Measurements from ENCODE around the gene MELK. TPM values are rescaled to one million over a fixed set of nuclear protein-coding genes. Genes with fewer than 3 reads are reported as not detected.
A peak's percentile ranks its signal among the peaks of the same experiment; 100 is the strongest.

The MELK gene
- total RNA-seq, 2 experiments from 2014 or later: 47.2 to 48.1 TPM

- no peaks in the 10 kb centered on the region for H3K9me3 Mint-ChIP-seq
- H3K27ac Mint-ChIP-seq: no peak overlapping the region
- peaks cover 25% of the 10 kb centered on the region for H3K36me3 Mint-ChIP-seq
- H3K27me3 Mint-ChIP-seq: no peaks in the 10 kb centered on the region
- DNase-seq: no peak
- POLR2A ChIA-PET: interaction anchor here (0.7 kb wide), 1 partner anchor 162 kb away, joined by 6 read pairs; no protein-coding TSS in a partner anchor
- peaks cover 2% of the 10 kb centered on the region for H3K4me1 Mint-ChIP-seq
- no peak overlapping the region for H3K4me3 Mint-ChIP-seq
- ATAC-seq (ENCODE audit: low read depth): peak; percentile 45
Observed at GRCh38 chr9:36597412-36598178, 24.9 kb downstream of the MELK start.

- Mint-ChIP-seq H3K4me3 (no peak overlapping the region), H3K27ac (no peak overlapping the region), H3K9me3 (no peaks in the 10 kb centered on the region), H3K36me3 (peaks cover 27% of the 10 kb centered on the region), H3K4me1 (peaks cover 4% of the 10 kb centered on the region), H3K27me3 (no peaks in the 10 kb centered on the region)
- POLR2A ChIA-PET: interaction anchor here (0.7 kb wide), 1 partner anchor 161 kb away, joined by 6 read pairs; no protein-coding TSS in a partner anchor
- ATAC-seq (ENCODE audit: low read depth) (no peak), DNase-seq (no peak)
Observed at GRCh38 chr9:36598273-36598672, 25.6 kb downstream of the MELK start.

GRCh38 chr9:36603006-36603405 is 30.3 kb downstream of the MELK start:
- Mint-ChIP-seq H3K4me3 (no peak overlapping the region), H3K9me3 (no peaks in the 10 kb centered on the region), H3K27ac (peak overlapping the region; percentile 19), H3K36me3 (peaks cover 42% of the 10 kb centered on the region), H3K27me3 (no peaks in the 10 kb centered on the region), H3K4me1 (peaks cover 4% of the 10 kb centered on the region)
- DNase-seq (no peak), ATAC-seq (ENCODE audit: low read depth) (no peak)
- POLR2A ChIA-PET: no interaction called here

GRCh38 chr9:36609306-36609705 is 36.6 kb downstream of the MELK start:
- H3K27me3 Mint-ChIP-seq: no peaks in the 10 kb centered on the region
- H3K36me3 Mint-ChIP-seq: peaks cover 55% of the 10 kb centered on the region
- no peak for DNase-seq
- POLR2A ChIA-PET: no interaction called here
- H3K9me3 Mint-ChIP-seq: no peaks in the 10 kb centered on the region
- peaks cover 6% of the 10 kb centered on the region for H3K4me1 Mint-ChIP-seq
- no peak for ATAC-seq (ENCODE audit: low read depth)
- H3K27ac Mint-ChIP-seq: no peak overlapping the region
- no peak overlapping the region for H3K4me3 Mint-ChIP-seq

- POLR2A ChIA-PET: no interaction called here
Observed at GRCh38 chr9:36622121-36622520, 49.4 kb downstream of the MELK start.

GRCh38 chr9:36623280-36623679 is 50.6 kb downstream of the MELK start:
- Mint-ChIP-seq H3K36me3 (peaks cover 11% of the 10 kb centered on the region), H3K27ac (no peak overlapping the region), H3K4me1 (peaks cover 4% of the 10 kb centered on the region), H3K9me3 (no peaks in the 10 kb centered on the region), H3K27me3 (no peaks in the 10 kb centered on the region), H3K4me3 (no peak overlapping the region)
- ATAC-seq (ENCODE audit: low read depth): no peak
- DNase-seq: no peak
- POLR2A ChIA-PET: no interaction called here

More at GRCh38 chr9:36622121-36622520, 49.4 kb downstream of the MELK start:
- ATAC-seq (ENCODE audit: low read depth) (no peak), DNase-seq (no peak)
- Mint-ChIP-seq H3K36me3 (peaks cover 13% of the 10 kb centered on the region), H3K4me1 (peaks cover 4% of the 10 kb centered on the region), H3K4me3 (no peak overlapping the region), H3K27ac (no peak overlapping the region), H3K9me3 (no peaks in the 10 kb centered on the region), H3K27me3 (no peaks in the 10 kb centered on the region)

- ATAC-seq (ENCODE audit: low read depth): no peak
- Mint-ChIP-seq H3K4me1 (peaks cover 3% of the 10 kb centered on the region), H3K9me3 (no peaks in the 10 kb centered on the region), H3K27me3 (no peaks in the 10 kb centered on the region), H3K4me3 (no peak overlapping the region), H3K27ac (no peak overlapping the region), H3K36me3 (peaks cover 16% of the 10 kb centered on the region)
- POLR2A ChIA-PET: interaction anchor here (0.8 kb wide), 1 partner anchor 141 kb away, joined by 3 read pairs; no protein-coding TSS in a partner anchor
- DNase-seq: no peak
Observed at GRCh38 chr9:36625006-36625615, 52.4 kb downstream of the MELK start.

GRCh38 chr9:36632892-36633291 is 60.2 kb downstream of the MELK start:
- peaks cover 5% of the 10 kb centered on the region for H3K4me1 Mint-ChIP-seq
- no peak for DNase-seq
- peaks cover 22% of the 10 kb centered on the region for H3K36me3 Mint-ChIP-seq
- no peaks in the 10 kb centered on the region for H3K9me3 Mint-ChIP-seq
- POLR2A ChIA-PET: no interaction called here
- ATAC-seq (ENCODE audit: low read depth): no peak
- no peak overlapping the region for H3K4me3 Mint-ChIP-seq
- H3K27ac Mint-ChIP-seq: no peak overlapping the region
- no peaks in the 10 kb centered on the region for H3K27me3 Mint-ChIP-seq

- no peak overlapping the region for H3K4me3 Mint-ChIP-seq
- no peaks in the 10 kb centered on the region for H3K9me3 Mint-ChIP-seq
- no peak for ATAC-seq (ENCODE audit: low read depth)
- peaks cover 31% of the 10 kb centered on the region for H3K36me3 Mint-ChIP-seq
- H3K27ac Mint-ChIP-seq: no peak overlapping the region
- no peaks in the 10 kb centered on the region for H3K27me3 Mint-ChIP-seq
- no peak for DNase-seq
- POLR2A ChIA-PET: no interaction called here
- peaks cover 9% of the 10 kb centered on the region for H3K4me1 Mint-ChIP-seq
Observed at GRCh38 chr9:36637491-36638270, 65.0 kb downstream of the MELK start.

GRCh38 chr9:36640771-36641381 is 68.2 kb downstream of the MELK start:
- no peak overlapping the region for H3K27ac Mint-ChIP-seq
- H3K9me3 Mint-ChIP-seq: no peaks in the 10 kb centered on the region
- peaks cover 7% of the 10 kb centered on the region for H3K4me1 Mint-ChIP-seq
- H3K36me3 Mint-ChIP-seq: peaks cover 40% of the 10 kb centered on the region
- H3K27me3 Mint-ChIP-seq: no peaks in the 10 kb centered on the region
- H3K4me3 Mint-ChIP-seq: no peak overlapping the region
- DNase-seq (no peak), ATAC-seq (ENCODE audit: low read depth) (no peak)
- POLR2A ChIA-PET: no interaction called here

GRCh38 chr9:36642817-36643216 is 70.1 kb downstream of the MELK start:
- no peaks in the 10 kb centered on the region for H3K9me3 Mint-ChIP-seq
- H3K27me3 Mint-ChIP-seq: no peaks in the 10 kb centered on the region
- H3K27ac Mint-ChIP-seq: no peak overlapping the region
- POLR2A ChIA-PET: interaction anchor here (0.6 kb wide), 1 partner anchor 807 kb away, joined by 3 read pairs; no protein-coding TSS in a partner anchor
- H3K36me3 Mint-ChIP-seq: peaks cover 42% of the 10 kb centered on the region
- peaks cover 6% of the 10 kb centered on the region for H3K4me1 Mint-ChIP-seq
- no peak for ATAC-seq (ENCODE audit: low read depth)
- DNase-seq: no peak
- no peak overlapping the region for H3K4me3 Mint-ChIP-seq

- ATAC-seq (ENCODE audit: low read depth) (no peak), DNase-seq (no peak)
- peaks cover 42% of the 10 kb centered on the region for H3K36me3 Mint-ChIP-seq
- no peak overlapping the region for H3K4me3 Mint-ChIP-seq
- POLR2A ChIA-PET: no interaction called here
- H3K27me3 Mint-ChIP-seq: no peaks in the 10 kb centered on the region
- no peak overlapping the region for H3K27ac Mint-ChIP-seq
- H3K4me1 Mint-ChIP-seq: no peaks in the 10 kb centered on the region
- H3K9me3 Mint-ChIP-seq: no peaks in the 10 kb centered on the region
Observed at GRCh38 chr9:36656842-36657241, 84.1 kb downstream of the MELK start.

- ATAC-seq (ENCODE audit: low read depth) (no peak), DNase-seq (no peak)
- H3K27ac Mint-ChIP-seq: no peak overlapping the region
- H3K4me3 Mint-ChIP-seq: no peak overlapping the region
- H3K36me3 Mint-ChIP-seq: peaks cover 46% of the 10 kb centered on the region
- no peaks in the 10 kb centered on the region for H3K27me3 Mint-ChIP-seq
- H3K4me1 Mint-ChIP-seq: peaks cover 3% of the 10 kb centered on the region
- POLR2A ChIA-PET: no interaction called here
- no peaks in the 10 kb centered on the region for H3K9me3 Mint-ChIP-seq
Observed at GRCh38 chr9:36659500-36659899, 86.8 kb downstream of the MELK start.
